Dendritic cell treated with granulocyte-macrophage colony-stimulating factor and Interleukin-4, amounts not matched to agents 40 ng/mL and 50 ng/mL, for 4 days (primary cell): Measurements from ENCODE around the gene BHLHA9.

Experiments used
- H3K27ac Mint-ChIP-seq: one replicate; pipeline ENCODE4 v1.8.0; 2022; ENCODE audit warnings: mild to moderate bottlenecking, mixed read lengths
- H3K27me3 Mint-ChIP-seq: one replicate; pipeline ENCODE4 v1.8.0; 2022; ENCODE audit warnings: mild to moderate bottlenecking, mixed read lengths
- H3K36me3 Mint-ChIP-seq: one replicate; pipeline ENCODE4 v1.8.0; 2022; ENCODE audit warnings: low read depth, mixed read lengths
- H3K4me1 Mint-ChIP-seq: one replicate; pipeline ENCODE4 v1.8.0; 2022; ENCODE audit warnings: low read depth, mixed read lengths
- H3K4me3 Mint-ChIP-seq: one replicate; pipeline ENCODE4 v1.8.0; 2022; ENCODE audit warnings: mild to moderate bottlenecking, moderate library complexity, mixed read lengths
- H3K9me3 Mint-ChIP-seq: one replicate; pipeline ENCODE4 v1.8.0; 2022; ENCODE audit warnings: mixed read lengths
- intact Hi-C: fragments of 100-400 bp; cut with micrococcal nuclease; formaldehyde crosslinking; loops from one replicate; pipeline ENCODE4 v1.15.0; 2022

BHLHA9 gene

DNA sequence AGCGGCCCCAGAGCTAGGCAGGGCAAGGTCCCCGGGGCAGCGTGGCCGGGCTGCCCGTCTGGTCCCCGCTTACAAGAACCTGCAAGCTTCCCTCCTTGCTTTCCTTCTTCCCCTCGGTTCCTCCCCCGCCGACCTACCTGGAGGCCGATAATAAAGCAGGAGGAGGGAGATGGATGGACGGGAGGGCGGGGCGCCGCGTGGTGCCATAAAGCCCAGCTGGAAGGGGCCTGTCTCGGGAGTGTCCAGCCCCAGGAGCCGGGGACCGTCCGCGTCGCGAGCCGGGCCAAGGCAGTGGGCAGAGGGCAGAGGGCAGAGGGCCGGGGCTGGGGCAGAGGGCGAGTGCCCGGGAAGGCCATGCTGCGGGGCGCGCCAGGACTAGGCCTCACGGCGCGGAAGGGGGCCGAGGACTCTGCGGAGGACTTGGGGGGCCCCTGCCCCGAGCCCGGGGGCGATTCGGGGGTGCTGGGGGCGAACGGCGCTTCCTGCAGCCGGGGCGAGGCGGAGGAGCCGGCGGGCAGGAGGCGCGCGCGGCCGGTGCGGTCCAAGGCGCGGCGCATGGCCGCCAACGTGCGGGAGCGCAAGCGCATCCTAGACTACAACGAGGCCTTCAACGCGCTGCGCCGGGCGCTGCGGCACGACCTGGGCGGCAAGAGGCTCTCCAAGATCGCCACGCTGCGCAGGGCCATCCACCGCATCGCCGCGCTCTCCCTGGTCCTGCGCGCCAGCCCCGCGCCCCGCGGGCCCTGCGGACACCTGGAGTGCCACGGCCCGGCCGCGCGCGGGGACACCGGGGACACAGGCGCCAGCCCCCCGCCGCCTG is at the start of gene BHLHA9:
Gene BHLHA9 (plus strand): TSS at position 235 of the 820 bp plus-strand sequence. CDS start 120 bp downstream, at position 355.
- peaks cover 73% of the 10 kb centered on the region for H3K27me3 Mint-ChIP-seq
- no peaks in the 10 kb centered on the region for H3K9me3 Mint-ChIP-seq
- intact Hi-C loops: no loop called here
- no peaks in the 10 kb centered on the region for H3K36me3 Mint-ChIP-seq
- H3K4me3 Mint-ChIP-seq: no peak within 1 kb of the TSS
- H3K4me1 Mint-ChIP-seq: peaks cover 23% of the 10 kb centered on the region
- H3K27ac Mint-ChIP-seq: no peak within 1 kb of the TSS

- H3K9me3 Mint-ChIP-seq: no peaks in the 10 kb centered on the region
- intact Hi-C loops: no loop called here
- no peak overlapping the region for H3K27ac Mint-ChIP-seq
- H3K27me3 Mint-ChIP-seq: no peaks in the 10 kb centered on the region
- H3K4me3 Mint-ChIP-seq: no peak overlapping the region
- peaks cover 77% of the 10 kb centered on the region for H3K36me3 Mint-ChIP-seq
- H3K4me1 Mint-ChIP-seq: peaks cover 74% of the 10 kb centered on the region
Observed at GRCh38 chr17:1221209-1221608, 49.0 kb upstream of the BHLHA9 start.

DNA sequence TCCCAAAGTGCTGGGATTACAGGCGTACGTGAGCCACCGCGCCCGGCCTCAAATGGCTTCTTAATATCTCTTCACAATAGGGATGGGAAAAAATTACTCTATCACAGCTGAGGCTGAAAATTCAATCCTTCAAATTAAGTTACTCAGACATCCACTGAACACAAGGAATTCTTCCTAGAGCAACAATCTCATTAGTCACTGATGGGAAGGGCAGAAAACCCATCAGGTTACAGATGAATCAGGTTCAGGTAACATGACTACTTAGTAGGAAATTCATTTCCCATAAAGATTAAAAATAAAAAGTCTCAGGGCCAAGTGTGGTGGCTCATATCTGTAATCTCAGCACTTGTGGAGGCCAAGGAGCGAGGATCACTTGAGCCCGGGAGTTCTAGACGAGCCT is 47.9 kb upstream of the BHLHA9 start:
- Mint-ChIP-seq H3K9me3 (no peaks in the 10 kb centered on the region), H3K36me3 (peaks cover 77% of the 10 kb centered on the region), H3K4me1 (peaks cover 74% of the 10 kb centered on the region), H3K27me3 (no peaks in the 10 kb centered on the region), H3K4me3 (no peak overlapping the region), H3K27ac (no peak overlapping the region)
- intact Hi-C loops: no loop called here

DNA sequence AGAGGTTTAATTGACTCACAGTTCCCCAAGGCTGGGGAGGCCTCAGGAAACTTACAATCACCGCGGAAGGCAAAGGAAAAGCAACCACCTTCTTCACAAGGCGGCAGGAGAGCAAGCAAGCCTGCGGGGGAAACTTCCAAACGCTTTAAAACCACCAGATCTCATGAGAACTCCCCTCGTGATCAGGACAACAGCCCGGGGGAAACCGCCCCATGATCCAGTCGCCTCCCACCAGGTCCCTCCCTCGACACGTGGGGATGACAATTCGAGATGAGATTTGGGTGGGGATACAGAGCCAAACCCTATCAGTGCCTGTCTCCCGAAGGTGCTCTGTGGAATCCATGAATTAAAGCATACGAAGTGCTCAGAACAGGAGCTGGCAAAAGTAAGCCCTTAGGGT is 46.6 kb upstream of the BHLHA9 start:
- intact Hi-C loops: no loop called here
- Mint-ChIP-seq H3K4me1 (peaks cover 75% of the 10 kb centered on the region), H3K27ac (no peak overlapping the region), H3K9me3 (no peaks in the 10 kb centered on the region), H3K27me3 (no peaks in the 10 kb centered on the region), H3K4me3 (no peak overlapping the region), H3K36me3 (peaks cover 89% of the 10 kb centered on the region)

GRCh38 chr17:1224330-1224729 is 45.9 kb upstream of the BHLHA9 start:
- peaks cover 75% of the 10 kb centered on the region for H3K4me1 Mint-ChIP-seq
- H3K4me3 Mint-ChIP-seq: no peak overlapping the region
- H3K36me3 Mint-ChIP-seq: peaks cover 89% of the 10 kb centered on the region
- H3K9me3 Mint-ChIP-seq: no peaks in the 10 kb centered on the region
- intact Hi-C loops: no loop called here
- no peaks in the 10 kb centered on the region for H3K27me3 Mint-ChIP-seq
- peak overlapping the region; percentile 51 for H3K27ac Mint-ChIP-seq

- H3K27ac Mint-ChIP-seq: no peak overlapping the region
- H3K9me3 Mint-ChIP-seq: no peaks in the 10 kb centered on the region
- no peaks in the 10 kb centered on the region for H3K27me3 Mint-ChIP-seq
- H3K4me3 Mint-ChIP-seq: no peak overlapping the region
- H3K4me1 Mint-ChIP-seq: peaks cover 73% of the 10 kb centered on the region
- intact Hi-C loops: loop anchor here (5.0 kb wide), 1 partner anchor 39 kb away; no protein-coding TSS in a partner anchor
- H3K36me3 Mint-ChIP-seq: peaks cover 84% of the 10 kb centered on the region
Observed at GRCh38 chr17:1226308-1226707, 43.9 kb upstream of the BHLHA9 start.

GRCh38 chr17:1227365-1227764 is 42.9 kb upstream of the BHLHA9 start:
- Mint-ChIP-seq H3K4me3 (peak overlapping the region; percentile 100), H3K27ac (peak overlapping the region; percentile 95), H3K27me3 (no peaks in the 10 kb centered on the region), H3K9me3 (no peaks in the 10 kb centered on the region), H3K4me1 (peaks cover 78% of the 10 kb centered on the region), H3K36me3 (peaks cover 73% of the 10 kb centered on the region)
- intact Hi-C loops: loop anchor here (5.0 kb wide), 1 partner anchor 40 kb away; no protein-coding TSS in a partner anchor

- intact Hi-C loops: loop anchor here (1.0 to 5.0 kb wide), 2 partner anchors 23 to 41 kb away; no protein-coding TSS in a partner anchor
- no peaks in the 10 kb centered on the region for H3K9me3 Mint-ChIP-seq
- H3K27me3 Mint-ChIP-seq: no peaks in the 10 kb centered on the region
- H3K4me1 Mint-ChIP-seq: peaks cover 83% of the 10 kb centered on the region
- peak overlapping the region; percentile 95 for H3K27ac Mint-ChIP-seq
- peak overlapping the region; percentile 100 for H3K4me3 Mint-ChIP-seq
- H3K36me3 Mint-ChIP-seq: peaks cover 66% of the 10 kb centered on the region
Observed at GRCh38 chr17:1227917-1228780, 42.1 kb upstream of the BHLHA9 start.

- H3K4me3 Mint-ChIP-seq: peak overlapping the region; percentile 100
- intact Hi-C loops: loop anchor here (1.0 to 5.0 kb wide), 2 partner anchors 24 to 42 kb away; no protein-coding TSS in a partner anchor
- no peaks in the 10 kb centered on the region for H3K9me3 Mint-ChIP-seq
- H3K27ac Mint-ChIP-seq: peak overlapping the region; percentile 97
- peaks cover 76% of the 10 kb centered on the region for H3K4me1 Mint-ChIP-seq
- no peaks in the 10 kb centered on the region for H3K27me3 Mint-ChIP-seq
- H3K36me3 Mint-ChIP-seq: peaks cover 58% of the 10 kb centered on the region
Observed at GRCh38 chr17:1228781-1229348, 41.4 kb upstream of the BHLHA9 start.

GRCh38 chr17:1229349-1229899 is 40.8 kb upstream of the BHLHA9 start:
- Mint-ChIP-seq H3K27ac (peak overlapping the region; percentile 97), H3K4me1 (peaks cover 76% of the 10 kb centered on the region), H3K27me3 (no peaks in the 10 kb centered on the region), H3K4me3 (peak overlapping the region; percentile 96), H3K9me3 (no peaks in the 10 kb centered on the region), H3K36me3 (peaks cover 53% of the 10 kb centered on the region)
- intact Hi-C loops: loop anchor here (5.0 kb wide), 1 partner anchor 42 kb away; no protein-coding TSS in a partner anchor

DNA sequence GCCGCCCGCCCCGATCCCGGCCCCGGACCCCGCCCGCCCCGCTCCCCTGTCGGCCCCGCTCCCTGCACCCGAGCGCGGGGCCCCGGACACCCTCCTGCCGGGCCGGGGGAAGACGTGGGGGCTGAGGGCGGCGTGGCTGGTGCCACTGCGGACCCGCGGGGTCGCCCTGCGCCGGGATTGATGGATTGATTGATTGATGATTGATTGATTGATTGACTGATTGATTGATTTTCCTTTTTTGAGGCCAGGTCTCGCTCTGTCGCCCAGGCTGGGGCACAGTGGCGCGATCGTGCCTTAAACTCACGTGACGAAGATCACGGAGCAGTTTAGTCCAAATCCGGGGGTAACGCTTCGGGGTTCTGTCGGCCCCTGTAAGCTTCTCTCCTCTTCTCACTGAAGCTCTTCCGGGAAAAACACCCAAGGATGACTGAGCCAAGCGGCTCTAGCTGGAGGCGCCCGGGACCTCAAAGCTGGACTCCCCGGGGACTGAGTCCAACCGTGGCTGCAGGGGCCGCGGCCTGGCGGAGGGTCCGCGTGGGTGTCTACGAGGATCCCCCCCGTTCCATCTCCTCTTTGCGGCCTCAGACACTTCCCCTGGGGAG is 40.2 kb upstream of the BHLHA9 start:
- peaks cover 47% of the 10 kb centered on the region for H3K36me3 Mint-ChIP-seq
- intact Hi-C loops: loop anchor here (5.0 kb wide), 1 partner anchor 43 kb away; no protein-coding TSS in a partner anchor
- no peaks in the 10 kb centered on the region for H3K27me3 Mint-ChIP-seq
- peak overlapping the region; percentile 97 for H3K27ac Mint-ChIP-seq
- peaks cover 73% of the 10 kb centered on the region for H3K4me1 Mint-ChIP-seq
- peak overlapping the region; percentile 96 for H3K4me3 Mint-ChIP-seq
- no peaks in the 10 kb centered on the region for H3K9me3 Mint-ChIP-seq

GRCh38 chr17:1231456-1231855 is 38.8 kb upstream of the BHLHA9 start:
- H3K27me3 Mint-ChIP-seq: peaks cover 1% of the 10 kb centered on the region
- H3K27ac Mint-ChIP-seq: peak overlapping the region; percentile 97
- H3K4me3 Mint-ChIP-seq: peak overlapping the region; percentile 96
- H3K36me3 Mint-ChIP-seq: peaks cover 32% of the 10 kb centered on the region
- no peaks in the 10 kb centered on the region for H3K9me3 Mint-ChIP-seq
- peaks cover 58% of the 10 kb centered on the region for H3K4me1 Mint-ChIP-seq
- intact Hi-C loops: no loop called here

GRCh38 chr17:1232331-1232730 is 37.9 kb upstream of the BHLHA9 start:
- Mint-ChIP-seq H3K27me3 (peaks cover 1% of the 10 kb centered on the region), H3K4me1 (peaks cover 50% of the 10 kb centered on the region), H3K27ac (peak overlapping the region; percentile 97), H3K36me3 (peaks cover 24% of the 10 kb centered on the region), H3K9me3 (no peaks in the 10 kb centered on the region), H3K4me3 (no peak overlapping the region)
- intact Hi-C loops: no loop called here
